GM12864 (cell line): Measurements from ENCODE around the gene LAMA4.
A peak's percentile ranks its signal among the peaks of the same experiment; 100 is the strongest.

Experiments used
- DNase-seq: peaks from one replicate; pipeline ENCODE4 v3.0.0-alpha.2; 2011; ENCODE audit warnings: low read depth
- H3K4me3 ChIP-seq: 2 replicates; pipeline ENCODE4 v1.5.1; 2011; ENCODE audit warnings: mild to moderate bottlenecking, low read depth, low read length, control low read depth
- TF ChIP-seq, protein P1 (sequence below): IDR thresholded peaks from 2 replicates; pipeline ENCODE4 v1.5.1; 2011; ENCODE audit warnings: low read depth, mild to moderate bottlenecking, moderate library complexity, low read length, control low read depth, inconsistent platforms; ENCODE audit errors: missing control alignments

Gene LAMA4

DNA sequence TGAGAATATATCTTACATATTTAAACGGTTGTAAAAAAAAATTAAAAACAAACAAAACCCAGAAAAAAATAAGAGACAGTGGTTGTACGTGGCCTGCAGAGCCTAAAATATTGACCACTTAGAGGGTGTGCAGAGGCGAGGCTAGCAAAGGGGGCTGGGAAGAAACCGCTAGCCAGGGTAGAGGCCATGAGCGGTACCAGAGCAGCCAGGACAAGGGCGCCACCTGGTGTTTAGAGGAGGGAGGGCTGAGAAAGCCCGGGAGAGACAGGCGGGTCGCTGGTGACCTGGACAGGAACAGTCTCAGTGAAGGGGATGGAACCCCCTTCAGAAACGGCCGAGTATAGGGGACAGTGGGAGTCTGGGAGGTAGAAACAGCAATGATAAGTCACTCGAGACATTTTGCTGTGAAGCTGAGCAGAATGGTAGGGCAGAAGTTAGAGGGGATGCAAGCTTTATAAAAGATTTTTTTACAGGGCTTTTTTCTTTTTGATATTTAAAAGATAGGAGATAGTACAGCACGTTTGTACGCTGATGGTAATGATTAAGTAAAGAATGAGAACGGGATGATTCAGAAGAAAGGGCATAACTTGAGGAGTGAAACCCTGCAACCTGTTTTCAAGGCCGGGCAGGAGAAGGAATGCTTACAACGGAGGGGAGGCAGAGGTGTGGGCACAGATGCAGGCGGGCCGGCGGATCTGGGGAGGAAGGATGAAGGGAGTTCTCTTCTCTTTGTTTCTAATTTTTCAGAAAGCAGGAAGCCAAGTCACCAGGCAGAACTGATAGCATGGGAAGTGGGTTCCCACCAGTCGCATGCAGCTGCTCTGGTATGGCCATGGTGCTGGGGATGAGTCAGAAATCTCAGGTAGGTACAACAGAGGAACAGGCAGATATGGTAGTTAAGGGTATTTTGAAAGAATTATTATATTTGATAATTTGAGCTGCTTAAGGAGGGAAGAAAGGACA lies 90.8 kb downstream of the LAMA4 start:
- peak; percentile 10 for DNase-seq
- TF ChIP-seq, protein P1, sequence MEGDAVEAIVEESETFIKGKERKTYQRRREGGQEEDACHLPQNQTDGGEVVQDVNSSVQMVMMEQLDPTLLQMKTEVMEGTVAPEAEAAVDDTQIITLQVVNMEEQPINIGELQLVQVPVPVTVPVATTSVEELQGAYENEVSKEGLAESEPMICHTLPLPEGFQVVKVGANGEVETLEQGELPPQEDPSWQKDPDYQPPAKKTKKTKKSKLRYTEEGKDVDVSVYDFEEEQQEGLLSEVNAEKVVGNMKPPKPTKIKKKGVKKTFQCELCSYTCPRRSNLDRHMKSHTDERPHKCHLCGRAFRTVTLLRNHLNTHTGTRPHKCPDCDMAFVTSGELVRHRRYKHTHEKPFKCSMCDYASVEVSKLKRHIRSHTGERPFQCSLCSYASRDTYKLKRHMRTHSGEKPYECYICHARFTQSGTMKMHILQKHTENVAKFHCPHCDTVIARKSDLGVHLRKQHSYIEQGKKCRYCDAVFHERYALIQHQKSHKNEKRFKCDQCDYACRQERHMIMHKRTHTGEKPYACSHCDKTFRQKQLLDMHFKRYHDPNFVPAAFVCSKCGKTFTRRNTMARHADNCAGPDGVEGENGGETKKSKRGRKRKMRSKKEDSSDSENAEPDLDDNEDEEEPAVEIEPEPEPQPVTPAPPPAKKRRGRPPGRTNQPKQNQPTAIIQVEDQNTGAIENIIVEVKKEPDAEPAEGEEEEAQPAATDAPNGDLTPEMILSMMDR: peak; percentile 95
- H3K4me3 ChIP-seq: no peak overlapping the region

DNA sequence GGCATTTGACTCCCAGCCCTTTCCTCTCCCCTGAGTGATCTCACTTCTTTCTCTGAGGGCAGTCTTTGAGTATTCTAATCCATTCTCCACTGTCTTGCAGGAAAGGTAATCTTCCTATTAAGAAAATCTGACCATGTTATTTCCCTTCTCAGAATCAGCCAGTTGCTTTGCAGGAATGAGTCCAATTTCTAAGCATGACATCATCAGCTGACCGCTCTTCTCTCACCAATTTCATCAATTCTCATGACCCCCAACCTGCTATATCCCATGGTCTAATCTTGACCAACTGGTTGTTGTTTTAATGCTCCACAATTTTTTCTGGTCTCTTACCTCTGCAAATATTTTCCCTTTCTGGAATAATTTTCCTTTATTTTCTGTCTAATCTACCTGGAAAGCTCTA lies 93.6 kb downstream of the LAMA4 start:
- TF ChIP-seq, protein P1: no peak
- no peak overlapping the region for H3K4me3 ChIP-seq
- no peak for DNase-seq

- H3K4me3 ChIP-seq: no peak overlapping the region
- TF ChIP-seq, protein P1: no peak
Observed at GRCh38 chr6:112156668-112157067, 97.7 kb downstream of the LAMA4 start.

DNA sequence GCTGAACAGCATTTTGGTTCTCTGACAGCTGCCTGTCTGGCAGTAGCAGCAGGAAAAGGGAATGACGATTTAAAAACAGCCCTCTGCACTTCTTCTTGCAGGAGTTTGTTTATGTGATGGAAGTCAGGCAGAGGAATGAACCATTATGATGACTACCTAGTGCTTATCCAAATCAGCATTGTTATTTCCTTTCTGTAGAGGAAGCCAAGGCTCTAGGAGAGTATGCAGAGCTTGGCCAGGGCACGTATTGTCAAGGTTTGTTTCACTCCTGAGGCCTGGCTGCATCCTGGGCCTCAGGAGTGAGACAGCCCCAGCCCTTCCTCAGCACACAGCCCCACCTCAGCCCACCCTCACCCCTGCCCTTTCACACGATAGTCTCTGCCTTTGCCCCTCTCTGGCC lies 98.5 kb downstream of the LAMA4 start:
- no peak for DNase-seq
- TF ChIP-seq, protein P1: no peak
- no peak overlapping the region for H3K4me3 ChIP-seq

More at GRCh38 chr6:112156668-112157067, 97.7 kb downstream of the LAMA4 start:
- DNase-seq: no peak

GRCh38 chr6:112154711-112155110 lies 99.7 kb downstream of the LAMA4 start:
- no peak for DNase-seq
- TF ChIP-seq, protein P1: no peak
- H3K4me3 ChIP-seq: no peak overlapping the region

DNA sequence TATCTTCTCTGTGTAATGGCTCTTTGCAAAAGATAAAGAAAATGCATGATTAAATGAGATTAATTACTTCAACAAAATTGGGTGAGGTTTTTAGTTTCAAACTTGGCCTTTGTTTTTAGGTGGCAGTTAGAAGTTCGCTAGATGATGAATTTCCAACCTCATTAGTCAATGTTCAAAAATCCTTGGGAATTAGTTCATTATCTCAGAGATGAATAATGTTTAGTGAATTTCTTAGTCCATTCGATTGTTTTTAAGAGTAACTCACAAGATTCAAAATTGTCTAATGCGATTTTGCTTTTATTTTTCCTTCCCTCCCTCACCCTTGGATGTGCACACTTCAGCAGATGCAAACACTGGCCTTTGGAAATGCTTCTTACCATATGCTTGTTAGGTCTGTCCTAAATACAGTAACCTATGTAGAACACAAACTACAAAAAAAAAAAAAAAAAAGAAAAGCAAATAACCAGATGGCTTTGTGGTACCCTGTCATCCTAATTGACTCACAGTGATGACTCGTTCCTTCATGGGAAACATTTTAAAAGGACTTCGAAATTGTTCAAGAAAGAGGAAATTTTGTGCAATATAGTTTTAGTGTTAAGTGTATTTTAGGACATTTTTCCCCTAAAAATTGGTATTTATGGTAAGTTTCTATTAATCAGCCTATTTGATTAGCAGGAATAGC lies 100.3 kb downstream of the LAMA4 start:
- H3K4me3 ChIP-seq: no peak overlapping the region
- TF ChIP-seq, protein P1: no peak
- DNase-seq: no peak

GRCh38 chr6:112150363-112150762 lies 104.0 kb downstream of the LAMA4 start:
- no peak overlapping the region for H3K4me3 ChIP-seq
- TF ChIP-seq, protein P1: no peak
- no peak for DNase-seq
